HG02763 (cell line): ENCODE measurements around the gene UBTD1.
"Not testable (repeated sequence)": the region's sequence is repeated elsewhere in the genome, so short reads cannot be mapped to it uniquely, and the experiment has no call there.

Experiments
- ATAC-seq: cut with Tn5 transposase; IDR thresholded peaks from one replicate; pipeline ENCODE4 v1.9.1; 2021; ENCODE audit warnings: mild to moderate bottlenecking, moderate library complexity; ENCODE audit not compliant: unreplicated experiment

Gene UBTD1

DNA sequence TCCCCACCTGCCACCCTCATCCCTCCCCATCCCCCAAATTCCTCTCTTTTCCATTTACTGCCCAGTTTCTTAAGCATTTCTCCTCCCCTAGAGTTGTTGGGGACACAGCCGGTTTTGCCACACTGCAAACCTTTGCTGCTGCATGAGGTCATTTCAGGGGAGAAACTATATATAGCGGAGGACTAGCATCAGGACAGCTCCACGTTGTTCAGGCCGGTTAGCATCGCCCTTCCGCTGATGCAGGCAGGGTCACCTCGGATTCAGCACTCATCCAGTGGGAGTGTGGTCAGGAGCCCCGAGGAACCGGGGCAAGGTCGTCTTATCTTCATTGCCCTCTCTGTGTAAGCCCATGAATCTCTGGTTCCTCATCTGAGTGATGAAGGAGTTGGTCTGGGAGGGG, 15.6 kb downstream of the UBTD1 start:
- ATAC-seq: no peak

DNA sequence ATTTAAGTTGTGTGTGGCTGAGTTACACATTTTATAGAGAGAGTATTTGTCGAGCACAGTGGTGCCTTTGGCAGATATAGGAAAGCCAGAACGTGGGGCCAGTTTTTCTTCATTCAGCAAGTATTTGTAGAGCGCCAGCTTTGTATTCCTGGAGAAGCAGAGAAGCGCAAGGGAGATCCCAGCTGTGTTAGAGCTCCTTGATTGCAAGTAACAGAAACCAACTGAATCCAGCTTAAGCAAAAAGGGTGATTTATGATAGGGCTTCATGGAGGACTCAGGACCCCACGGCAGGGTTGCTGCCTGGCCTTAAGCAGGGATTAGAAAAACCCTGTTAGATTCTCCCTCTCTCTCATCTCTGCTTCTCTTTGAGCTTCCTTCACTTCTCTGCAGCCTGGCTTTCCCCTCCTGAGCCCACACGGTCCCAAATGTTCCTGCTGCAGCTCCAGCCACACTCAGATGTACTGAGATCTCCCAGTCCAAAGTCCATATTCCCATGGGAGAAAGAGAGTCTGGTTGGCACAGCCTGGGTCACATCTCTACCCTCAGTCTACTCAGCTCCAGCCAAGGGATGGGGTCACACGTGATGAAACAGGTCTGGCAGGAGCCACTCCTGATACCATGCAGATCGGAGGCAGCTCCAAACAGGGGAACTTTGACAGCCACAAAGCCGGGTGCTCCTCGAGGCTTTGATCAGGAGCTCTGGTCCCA, 16.7 kb downstream of the UBTD1 start:
- ATAC-seq: no peak

DNA sequence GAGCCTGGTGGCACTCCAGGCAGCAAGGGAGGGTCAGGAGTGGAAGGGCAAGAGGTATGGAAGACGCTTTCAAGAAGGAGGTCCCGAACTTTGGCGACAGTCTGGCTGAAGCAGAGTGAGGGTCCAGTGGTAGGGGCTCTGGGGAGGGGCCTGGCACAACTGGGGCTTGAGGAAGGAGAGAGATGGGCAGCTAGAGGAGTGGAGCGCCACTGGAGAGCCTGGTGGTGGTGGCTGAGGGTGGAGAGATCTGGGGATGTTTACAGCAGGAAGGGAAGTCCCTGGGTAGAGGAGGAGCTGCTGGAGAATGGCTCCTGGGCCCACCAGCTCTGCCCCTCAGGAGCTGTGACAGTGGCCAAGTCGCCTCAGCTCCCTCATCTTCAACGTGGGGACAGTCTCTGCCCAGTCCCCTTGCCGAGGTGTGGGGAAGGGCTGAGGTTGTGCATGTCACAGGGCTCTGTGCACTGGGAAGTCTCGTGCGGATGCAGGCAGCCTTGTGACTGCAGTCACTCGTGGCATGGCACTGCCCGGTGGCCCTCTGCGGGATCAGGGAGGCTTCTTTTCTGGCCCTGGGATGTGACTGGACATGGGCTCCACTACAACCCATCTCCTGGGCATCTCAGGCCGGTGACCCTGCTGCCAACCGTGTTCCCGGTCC, 18.5 kb downstream of the UBTD1 start:
- ATAC-seq: no peak

DNA sequence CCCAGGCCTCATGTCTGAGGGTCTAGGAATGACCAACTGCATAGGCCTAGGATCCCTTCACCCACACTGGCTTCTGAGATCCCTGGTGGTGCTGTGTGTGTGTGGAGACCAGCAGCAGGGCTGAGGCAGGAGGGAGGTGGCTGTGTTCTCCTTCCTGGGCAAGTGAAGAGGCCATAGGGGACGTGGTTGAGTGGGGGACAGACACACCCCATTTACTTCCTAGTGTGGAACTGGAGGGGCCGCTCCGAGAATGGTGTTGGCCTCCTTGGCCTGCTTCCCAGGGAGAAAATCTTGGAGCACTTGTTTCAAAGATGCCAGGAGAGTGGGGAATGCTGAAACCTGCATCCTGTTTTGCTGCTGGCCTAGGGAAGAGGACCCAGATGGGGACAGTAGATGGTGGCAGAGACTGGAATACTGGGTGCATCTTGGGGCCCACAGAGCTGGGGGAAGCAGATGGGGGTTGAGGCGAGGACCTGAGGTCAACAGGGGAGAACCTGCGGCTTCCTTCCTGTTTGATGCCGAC, 19.1 kb downstream of the UBTD1 start:
- ATAC-seq: no peak

DNA sequence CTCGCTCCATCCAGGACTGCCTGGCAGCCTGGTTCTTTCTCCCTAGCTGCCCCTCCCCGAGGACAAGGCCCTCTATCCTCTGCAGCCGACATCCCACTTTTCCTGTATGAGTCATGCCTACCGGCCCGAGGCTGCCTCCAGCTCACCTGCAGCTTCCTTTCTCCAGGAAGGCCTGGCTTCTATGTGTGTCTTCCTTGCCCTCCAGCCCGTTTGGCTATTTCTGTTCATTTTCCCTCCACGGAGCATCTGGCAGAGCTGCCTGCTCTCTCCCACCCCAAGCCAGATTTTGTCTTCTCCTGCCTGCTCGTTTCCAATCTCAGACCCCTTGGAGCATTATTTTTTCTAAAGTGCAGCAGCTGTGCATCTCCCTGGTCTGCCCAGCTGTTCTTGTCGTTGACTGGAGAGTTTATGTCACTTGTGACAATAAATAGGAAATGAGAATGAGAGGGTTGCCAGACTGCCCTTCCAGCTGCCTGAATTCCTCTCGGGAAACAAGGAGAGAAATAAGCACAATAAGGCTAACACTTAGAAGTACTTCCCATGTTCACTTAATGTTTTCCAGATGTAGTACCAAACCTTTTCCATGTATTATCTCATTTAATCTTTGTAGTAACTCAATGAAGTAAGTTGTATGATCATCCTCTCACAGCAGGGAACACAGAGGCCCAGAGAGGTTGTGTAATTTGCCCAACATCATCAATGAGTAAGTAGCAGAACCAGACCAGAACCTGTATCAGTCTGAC, 19.7 kb downstream of the UBTD1 start:
- ATAC-seq: no peak

- ATAC-seq: no peak
Observed at GRCh38 chr10:97519342-97519741, 20.6 kb downstream of the UBTD1 start.

- ATAC-seq: no peak
Observed at GRCh38 chr10:97520520-97520919, 21.8 kb downstream of the UBTD1 start.

GRCh38 chr10:97520978-97521761, 22.4 kb downstream of the UBTD1 start:
- no peak for ATAC-seq

GRCh38 chr10:97522071-97522470, 23.3 kb downstream of the UBTD1 start:
- no peak for ATAC-seq

- ATAC-seq: no peak
Observed at GRCh38 chr10:97522937-97523336, 24.2 kb downstream of the UBTD1 start.

GRCh38 chr10:97525086-97525485, 26.4 kb downstream of the UBTD1 start:
- no peak for ATAC-seq

DNA sequence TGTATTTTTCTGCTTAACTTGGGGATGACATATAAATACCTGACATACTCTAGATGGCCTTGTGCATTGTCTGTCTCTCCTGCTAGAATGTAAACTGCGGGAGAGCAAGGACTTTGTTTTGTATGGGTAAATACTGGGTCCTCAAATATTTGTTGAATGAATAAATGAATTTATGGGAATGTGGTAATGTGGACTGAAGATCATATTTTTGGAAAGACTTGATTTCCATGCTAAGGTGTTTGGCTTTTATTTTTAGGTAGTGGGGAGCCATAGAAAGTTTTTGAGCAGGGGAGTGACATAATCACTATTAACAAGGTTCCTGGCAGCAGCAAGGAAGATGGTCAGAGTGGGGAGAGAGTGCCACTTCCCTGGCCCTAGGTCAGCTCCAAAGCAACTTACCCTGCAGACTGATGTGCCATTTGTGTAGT, 27.0 kb downstream of the UBTD1 start:
- no peak for ATAC-seq

GRCh38 chr10:97528876-97529275, 30.2 kb downstream of the UBTD1 start:
- ATAC-seq: not testable (repeated sequence)

- ATAC-seq: no peak
Observed at GRCh38 chr10:97529685-97530465, 31.2 kb downstream of the UBTD1 start.

GRCh38 chr10:97531401-97531986, 32.8 kb downstream of the UBTD1 start:
- ATAC-seq: no peak

- ATAC-seq: no peak
Observed at GRCh38 chr10:97532935-97533671, 34.4 kb downstream of the UBTD1 start.

DNA sequence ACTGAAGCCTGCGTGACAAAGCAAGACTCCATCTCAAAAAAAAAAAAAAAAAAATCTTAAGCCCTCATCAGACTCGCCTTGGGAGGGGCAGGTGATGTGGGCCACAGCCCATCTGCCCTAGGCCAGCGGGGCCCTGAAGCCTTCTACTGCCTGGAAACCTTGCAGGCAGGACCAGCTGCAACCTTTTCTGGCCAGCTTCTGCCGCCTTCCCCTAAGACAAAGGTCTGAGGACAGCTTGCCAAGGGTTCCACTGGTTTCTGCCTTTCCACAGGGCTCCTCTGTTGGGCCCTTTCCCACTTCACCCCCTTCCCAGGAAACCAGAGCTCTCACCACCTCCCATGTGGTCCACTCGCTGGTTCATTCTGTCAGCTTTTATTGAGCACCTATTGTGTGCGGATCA, 35.2 kb downstream of the UBTD1 start:
- no peak for ATAC-seq

DNA sequence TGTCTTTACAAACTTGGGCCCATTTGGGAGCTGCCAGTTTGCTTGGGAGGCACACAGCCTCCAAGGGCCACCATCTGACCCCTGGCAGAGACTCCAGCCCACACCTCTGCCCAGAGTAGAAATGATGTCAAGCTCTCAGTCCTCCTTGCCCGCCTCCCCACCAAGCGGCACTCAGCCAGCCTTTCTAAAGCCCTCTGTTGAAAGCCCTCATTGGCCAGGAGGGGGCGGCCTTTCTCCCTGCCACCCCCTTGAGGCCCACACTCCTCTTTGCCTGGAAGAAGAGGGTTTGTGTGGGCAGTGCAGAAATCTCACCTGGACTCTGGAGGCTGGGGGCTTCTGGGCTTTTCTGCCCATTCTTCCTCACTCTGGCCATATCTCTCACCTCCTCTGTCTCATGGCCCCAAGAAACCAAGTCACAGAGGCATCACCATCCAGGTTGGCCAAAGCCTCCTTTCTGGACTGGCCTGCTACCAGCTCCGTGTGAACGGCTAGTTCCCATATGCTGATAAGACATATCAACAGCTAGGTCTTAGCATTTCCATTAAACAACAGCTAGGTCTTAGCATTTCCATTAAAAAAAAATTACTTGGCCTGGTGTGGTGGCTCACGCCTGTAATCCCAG, 36.1 kb downstream of the UBTD1 start:
- ATAC-seq: no peak
